Large intestine (tissue), 3 donors: ENCODE data around the gene HJV. TPM values are rescaled to one million over a fixed set of nuclear protein-coding genes. Genes with fewer than 3 reads are reported as not detected.
"Not testable (repeated sequence)": the region's sequence is repeated elsewhere in the genome, so short reads cannot be mapped to it uniquely, and the experiment has no call there.

Experiments used
- DNase-seq, 2 donors: peaks; one replicate each; pipeline versions ENCODE4 v3.0.0 to v3.0.0-alpha.2; 2013
- H3K27ac ChIP-seq: one replicate; pipeline ENCODE4 v1.5.1; 2013; ENCODE audit warnings: low read length
- H3K27me3 ChIP-seq: 2 replicates; pipeline ENCODE4 v1.6.1; 2013; ENCODE audit warnings: low read length; ENCODE audit not compliant: control insufficient read depth, insufficient read depth
- H3K36me3 ChIP-seq: 2 replicates; pipeline ENCODE4 v1.6.1; 2013; ENCODE audit warnings: low read length; ENCODE audit not compliant: control insufficient read depth, insufficient read depth
- H3K4me1 ChIP-seq: one replicate; pipeline ENCODE4 v1.6.1; 2013; ENCODE audit warnings: low read length; ENCODE audit not compliant: control insufficient read depth, insufficient read depth
- H3K4me3 ChIP-seq: one replicate; pipeline ENCODE4 v1.5.1; 2013; ENCODE audit warnings: low read length
- H3K9me3 ChIP-seq: one replicate; pipeline ENCODE4 v1.6.1; 2013; ENCODE audit warnings: mild to moderate bottlenecking, low read depth, low read length, moderate library complexity; ENCODE audit not compliant: control insufficient read depth
- WGBS: methylation state at CpG from one replicate; pipeline ENCODE4 v1.1.5; 2013; ENCODE audit warnings: low lambda C conversion rate; ENCODE audit not compliant: insufficient coverage; 5-methylcytosine and 5-hydroxymethylcytosine counted together
- polyA plus RNA-seq: library from polyadenylated mRNA; unstranded; fragments of 120-200 nt; gene quantifications from one replicate; pipeline ENCODE4 v1.2.1, GENCODE V29; 2013

HJV gene
- polyA plus RNA-seq, 1 donor = 0.46 TPM

DNA sequence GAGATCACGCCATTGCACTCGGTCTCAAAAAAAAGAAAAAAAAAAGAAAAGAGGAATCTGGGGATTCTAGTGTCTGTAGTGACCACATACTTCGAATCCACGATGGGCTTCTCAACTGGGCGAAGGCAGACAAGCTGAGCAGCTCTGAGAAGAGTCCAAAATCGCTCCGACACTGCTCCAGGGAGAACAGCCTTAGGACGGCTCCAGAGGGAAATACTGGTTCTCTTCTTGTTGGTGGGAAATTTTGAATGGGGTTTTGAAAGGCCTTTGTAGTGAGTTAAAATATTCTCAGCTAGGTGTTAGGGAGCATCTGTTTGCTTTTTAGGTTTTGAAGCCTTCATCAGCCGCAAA is 18.3 kb upstream of the HJV start:
- Histone ChIP-seq H3K36me3 (no peaks in the 10 kb centered on the region), H3K27me3 (no peaks in the 10 kb centered on the region), H3K9me3 (no peaks in the 10 kb centered on the region), H3K4me1 (peaks cover 2% of the 10 kb centered on the region), H3K27ac (no peak overlapping the region), H3K4me3 (no peak overlapping the region)
- DNase-seq = no peak
- 71% methylated on average over 3 of the region's 9 CpGs for WGBS

DNA sequence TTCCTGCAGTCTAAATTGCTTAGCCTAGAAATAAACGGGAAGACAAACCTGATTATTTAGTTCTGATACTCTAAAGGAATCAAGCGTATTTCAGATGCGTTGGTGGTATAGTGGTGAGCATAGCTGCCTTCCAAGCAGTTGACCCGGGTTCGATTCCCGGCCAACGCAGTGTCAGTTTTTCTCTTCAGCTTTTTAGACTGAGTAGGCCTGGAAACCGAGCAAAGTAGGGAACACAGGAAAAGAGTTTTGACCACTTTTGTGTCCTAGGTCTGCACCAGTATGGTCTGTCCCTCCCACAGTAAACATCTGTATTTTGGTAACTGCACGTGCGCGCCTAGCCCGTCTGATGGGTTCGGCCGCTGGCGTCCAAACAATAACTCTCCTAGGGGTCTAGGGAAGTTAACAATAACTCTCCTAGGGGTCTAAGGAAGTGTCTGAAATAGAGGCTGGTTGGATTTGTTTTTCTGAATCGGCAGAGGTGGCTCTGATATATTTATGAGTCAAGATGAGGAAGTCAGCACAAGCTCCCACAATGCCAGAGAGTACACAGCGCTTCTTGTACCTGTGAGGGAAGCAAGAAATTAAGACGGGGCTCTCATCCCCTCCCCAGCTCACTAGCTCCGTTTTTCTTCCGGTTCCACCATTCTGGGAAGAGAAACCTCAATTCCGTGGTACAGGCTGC is 15.6 kb upstream of the HJV start:
- H3K4me1 ChIP-seq = peaks cover 2% of the 10 kb centered on the region
- no peaks in the 10 kb centered on the region for H3K9me3 ChIP-seq
- no peaks in the 10 kb centered on the region for H3K36me3 ChIP-seq
- 0% methylated on average over 1 of the region's 21 CpGs for WGBS
- peak; percentile 81 to 87 for DNase-seq
- H3K27ac ChIP-seq = peak overlapping the region; percentile 88
- no peaks in the 10 kb centered on the region for H3K27me3 ChIP-seq
- peak overlapping the region; percentile 59 for H3K4me3 ChIP-seq

DNA sequence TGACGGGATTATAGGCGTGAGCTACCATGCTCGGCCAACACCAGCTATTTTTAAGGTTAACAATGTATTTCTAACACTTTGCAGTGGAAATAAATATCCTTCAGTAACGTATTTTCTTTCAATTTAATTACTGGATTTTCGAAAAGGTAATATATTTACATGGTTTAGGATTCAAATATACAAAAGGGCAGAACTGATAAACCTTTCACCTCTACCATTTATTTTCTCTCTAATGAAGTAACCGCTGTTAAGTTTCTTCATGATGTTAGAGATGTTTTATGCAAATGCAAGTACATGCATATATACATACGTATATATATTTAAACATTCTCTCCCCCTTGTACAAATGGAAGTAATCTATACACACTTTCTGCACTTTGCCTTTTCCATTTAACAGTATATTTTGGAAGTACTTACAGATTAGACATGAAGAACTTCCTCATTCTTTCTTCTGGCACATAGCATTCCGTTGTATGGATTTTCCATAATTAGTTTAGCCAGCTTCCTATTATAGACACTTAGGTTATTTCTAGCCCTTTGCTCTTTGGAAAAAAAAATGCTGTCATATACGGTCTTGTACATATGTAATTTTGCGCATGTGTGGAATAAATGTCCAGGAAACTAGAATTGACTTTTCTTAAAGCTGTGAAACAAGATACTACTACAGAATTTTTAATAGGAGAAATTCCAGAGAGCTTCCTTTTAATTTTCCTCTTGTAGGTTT is 14.9 kb upstream of the HJV start:
- H3K4me3 ChIP-seq = peak overlapping the region; percentile 59
- peaks cover 2% of the 10 kb centered on the region for H3K4me1 ChIP-seq
- no peak for DNase-seq

DNA sequence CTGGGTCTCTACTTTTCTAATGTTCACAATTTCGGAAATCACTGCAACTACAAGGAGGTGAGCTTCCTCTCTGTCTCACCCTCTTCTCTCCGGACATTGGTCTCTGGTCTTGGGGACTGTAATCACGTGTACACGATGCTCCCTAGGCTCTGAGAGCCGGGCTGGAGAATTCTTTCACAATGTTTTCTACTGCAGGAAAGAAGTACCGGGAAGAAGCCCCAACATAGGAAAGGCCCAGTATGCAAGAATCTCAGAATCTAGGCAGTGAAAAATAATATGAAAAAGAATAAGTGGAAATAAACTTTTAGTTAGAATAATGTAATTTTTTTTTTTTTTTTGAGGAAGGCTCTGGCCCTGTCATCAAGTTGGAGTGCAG is 13.5 kb upstream of the HJV start:
- no peaks in the 10 kb centered on the region for H3K9me3 ChIP-seq
- no peaks in the 10 kb centered on the region for H3K27me3 ChIP-seq
- H3K4me3 ChIP-seq = peak overlapping the region; percentile 47
- peak overlapping the region; percentile 22 for H3K27ac ChIP-seq
- DNase-seq = peak; percentile 27 to 62
- H3K36me3 ChIP-seq = no peaks in the 10 kb centered on the region
- 11% methylated on average over 3 of the region's 6 CpGs for WGBS
- H3K4me1 ChIP-seq = peaks cover 2% of the 10 kb centered on the region

More for the DNA sequence above, 14.9 kb upstream of the HJV start:
- H3K9me3 ChIP-seq = no peaks in the 10 kb centered on the region
- H3K36me3 ChIP-seq = no peaks in the 10 kb centered on the region
- peak overlapping the region; percentile 88 for H3K27ac ChIP-seq
- H3K27me3 ChIP-seq = no peaks in the 10 kb centered on the region
- WGBS = 0% methylated on average over 3 of the region's 10 CpGs

DNA sequence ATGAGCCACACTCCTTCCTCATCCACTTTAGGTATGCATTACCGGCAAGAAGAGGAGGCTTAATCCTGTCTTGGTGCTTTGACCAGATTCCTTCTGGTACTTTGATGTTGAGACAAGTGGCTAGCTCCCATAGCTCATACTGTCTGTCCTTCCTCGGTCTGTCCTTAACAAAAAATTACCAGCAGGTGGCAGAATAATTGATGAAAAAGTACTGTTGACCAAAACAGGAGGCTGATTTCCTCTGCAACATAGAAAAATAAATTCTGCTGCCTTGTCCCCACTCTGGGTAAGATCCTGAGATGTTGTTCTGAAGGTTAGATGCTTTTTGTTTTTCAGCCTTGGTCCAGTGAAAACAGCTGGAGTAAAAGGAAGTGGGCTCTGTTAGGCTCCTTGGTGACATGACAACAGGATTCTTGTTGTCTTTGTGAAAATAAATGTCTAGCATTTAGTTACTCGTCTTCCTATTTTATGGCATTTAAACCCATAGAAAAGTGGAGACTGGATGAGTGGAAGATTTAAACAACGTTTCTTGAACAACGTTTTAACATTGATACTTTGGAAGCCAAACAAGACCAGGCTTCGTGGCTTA is 11.2 kb upstream of the HJV start:
- WGBS = 82% methylated on average over 2 of the region's 6 CpGs
- Histone ChIP-seq H3K4me1 (peaks cover 2% of the 10 kb centered on the region), H3K27me3 (no peaks in the 10 kb centered on the region), H3K36me3 (no peaks in the 10 kb centered on the region), H3K4me3 (no peak overlapping the region), H3K27ac (no peak overlapping the region), H3K9me3 (no peaks in the 10 kb centered on the region)
- peak in 1 of 2 donors; percentile 42 for DNase-seq

DNA sequence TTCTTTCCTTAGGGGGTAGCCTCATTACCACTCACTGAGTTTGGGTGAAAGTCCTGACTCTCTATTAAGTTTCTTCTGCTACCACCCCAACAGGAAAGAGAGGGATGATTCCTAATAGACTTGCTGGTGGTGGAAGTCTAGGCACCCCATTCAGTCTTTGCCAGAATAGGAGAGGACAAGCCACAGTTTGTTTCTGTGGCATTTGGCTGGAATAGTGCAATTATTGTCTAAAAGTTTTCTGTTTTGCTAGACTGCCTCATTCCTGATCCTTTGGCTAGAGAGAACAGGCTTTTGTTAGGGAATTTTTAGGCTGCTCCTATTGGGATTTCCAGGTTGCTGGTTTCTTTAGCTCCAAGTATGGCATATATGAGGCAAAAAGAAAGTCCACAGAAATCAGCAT is 9.9 kb upstream of the HJV start:
- no peaks in the 10 kb centered on the region for H3K9me3 ChIP-seq
- peaks cover 2% of the 10 kb centered on the region for H3K4me1 ChIP-seq
- DNase-seq = no peak
- no peaks in the 10 kb centered on the region for H3K36me3 ChIP-seq
- H3K27me3 ChIP-seq = no peaks in the 10 kb centered on the region
- no peak overlapping the region for H3K27ac ChIP-seq
- H3K4me3 ChIP-seq = no peak overlapping the region

DNA sequence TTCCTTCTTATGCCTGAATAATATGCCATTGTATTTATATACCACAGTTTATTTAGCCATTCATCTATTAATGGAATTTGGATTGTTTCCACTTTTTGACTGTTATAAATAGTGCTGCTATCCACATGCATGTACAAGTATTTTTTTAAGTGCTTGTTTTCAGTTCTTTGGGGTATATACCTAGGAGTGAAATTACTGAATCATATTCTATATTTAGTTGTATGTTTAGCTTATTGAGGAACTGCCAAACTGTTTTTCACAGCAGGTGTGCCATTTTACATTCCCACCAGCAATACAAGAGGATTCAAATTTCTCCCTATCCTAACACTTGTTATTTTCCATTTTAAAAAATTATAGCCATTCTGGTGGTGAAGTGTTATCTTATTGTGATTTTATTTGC is 7.6 kb upstream of the HJV start:
- H3K27me3 ChIP-seq = peaks cover 2% of the 10 kb centered on the region
- no peak overlapping the region for H3K27ac ChIP-seq
- H3K4me3 ChIP-seq = no peak overlapping the region
- no peaks in the 10 kb centered on the region for H3K36me3 ChIP-seq
- no peak for DNase-seq
- no peaks in the 10 kb centered on the region for H3K4me1 ChIP-seq
- H3K9me3 ChIP-seq = no peaks in the 10 kb centered on the region

DNA sequence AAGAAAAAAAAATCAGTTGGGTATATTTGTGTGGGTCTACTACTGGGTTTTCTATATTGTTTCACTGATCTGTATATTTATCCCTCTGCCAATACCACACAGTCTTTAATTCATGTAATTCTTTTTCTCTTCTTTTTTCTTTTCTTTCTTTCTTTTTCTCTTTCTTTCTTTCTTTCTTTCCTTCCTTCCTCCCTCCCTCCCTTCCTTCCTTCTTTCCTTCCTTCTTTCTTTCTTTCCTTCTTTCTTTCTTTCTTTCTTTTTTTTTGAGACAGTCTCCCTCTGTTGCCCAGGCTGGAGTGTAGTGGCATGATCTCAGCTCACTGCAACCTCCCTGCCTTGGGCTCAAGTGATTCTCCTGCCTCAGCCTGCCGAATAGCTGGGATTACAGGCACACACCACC is 5.1 kb upstream of the HJV start:
- H3K9me3 ChIP-seq, H3K4me3 ChIP-seq, H3K36me3 ChIP-seq, DNase-seq, H3K27ac ChIP-seq, H3K27me3 ChIP-seq, H3K4me1 ChIP-seq: not testable (repeated sequence)
- no CpG with 5 or more reads among the region's 1 CpG for WGBS

DNA sequence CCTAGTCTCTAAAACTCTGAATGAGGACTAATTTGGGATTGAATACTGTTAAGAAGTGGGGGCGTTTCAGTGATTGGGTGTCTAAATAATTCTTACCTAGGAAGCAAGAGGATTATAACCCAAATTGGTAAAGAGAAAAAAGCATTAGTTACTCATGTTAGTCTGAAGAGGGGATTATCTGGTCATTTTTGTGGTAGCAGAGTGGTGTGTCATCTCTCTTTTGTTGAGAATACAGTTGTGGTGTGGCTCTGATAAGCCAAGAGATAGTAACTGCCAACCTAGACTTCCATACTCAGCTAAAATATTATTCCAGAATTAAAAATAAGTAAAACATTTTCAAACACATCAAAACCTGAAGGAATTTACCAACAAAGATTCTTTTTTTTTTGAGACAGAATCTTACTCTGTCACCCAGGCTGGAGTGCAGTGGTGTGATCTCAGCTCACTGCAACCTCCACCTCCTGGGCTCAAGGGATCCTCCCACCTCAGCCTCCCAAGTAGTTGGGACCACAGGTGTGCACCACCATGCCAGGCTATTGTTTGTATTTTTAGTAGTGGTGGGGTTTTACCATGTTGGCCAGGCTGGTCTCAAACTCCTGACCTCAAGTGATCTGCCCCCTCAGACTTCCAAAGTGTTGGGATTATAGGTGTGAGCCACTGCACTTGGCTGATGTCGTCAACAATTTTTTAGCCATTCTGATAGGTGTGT is 4.4 kb upstream of the HJV start:
- WGBS = 100% methylated on average over 1 of the region's 2 CpGs
- not testable (repeated sequence) for H3K4me3 ChIP-seq, H3K4me1 ChIP-seq, H3K27ac ChIP-seq, H3K36me3 ChIP-seq, DNase-seq, H3K9me3 ChIP-seq
- H3K27me3 ChIP-seq = peaks cover 11% of the 10 kb centered on the region

DNA sequence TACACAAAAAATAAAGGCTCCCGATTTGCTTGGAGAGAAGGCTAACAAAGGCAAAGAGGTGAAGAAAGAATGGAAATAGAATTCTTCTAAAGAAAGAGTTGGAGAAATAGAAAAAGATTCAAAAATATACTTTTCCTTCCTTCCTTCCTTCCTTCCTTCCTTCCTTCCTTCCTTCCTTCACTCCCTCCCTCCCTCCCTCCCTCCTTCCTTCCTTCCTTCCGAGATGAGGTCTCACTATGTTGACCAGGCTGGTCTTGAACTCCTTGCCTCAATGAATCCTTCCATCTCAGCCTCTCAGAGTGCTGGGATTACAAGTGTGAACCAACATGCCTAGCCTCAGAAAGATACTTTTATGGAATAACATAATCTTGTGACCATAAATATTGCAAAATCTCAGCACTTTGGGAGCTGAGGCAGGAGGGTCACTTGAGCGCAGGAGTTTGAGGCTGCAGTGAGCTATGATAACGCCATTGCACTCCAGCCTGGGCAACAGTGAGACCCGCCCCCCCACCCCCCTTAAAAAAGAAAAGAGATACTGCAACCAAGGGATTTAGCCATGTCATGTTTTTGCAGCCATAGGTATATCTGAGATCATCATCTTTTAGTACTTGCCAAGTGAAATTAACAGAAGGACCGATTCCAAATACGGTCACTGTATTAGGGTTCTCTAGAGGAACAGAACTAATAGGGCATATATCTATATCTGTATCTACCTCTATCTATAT is 1.0 kb upstream of the HJV start:
- H3K27me3 ChIP-seq = peaks cover 41% of the 10 kb centered on the region
- peaks cover 3% of the 10 kb centered on the region for H3K9me3 ChIP-seq
- no peaks in the 10 kb centered on the region for H3K36me3 ChIP-seq
- peaks cover 5% of the 10 kb centered on the region for H3K4me1 ChIP-seq
- 88% methylated on average over 1 of the region's 7 CpGs for WGBS
- H3K4me3 ChIP-seq = no peak overlapping the region
- DNase-seq = no peak
- no peak overlapping the region for H3K27ac ChIP-seq
